Activated T-cell treated with anti-CD3 and anti-CD28 coated beads, Interleukin-2, amount 50 U/mL, for 48 hours (primary cell): ENCODE results near the gene RAB4A.

Source experiments
- DNase-seq, 2 experiments: peaks; one replicate each; pipeline ENCODE4 v3.0.0-alpha.2; 2020

RAB4A gene

GRCh38 chr1:229341774-229342655 lies 71.1 kb downstream of the RAB4A start:
- DNase-seq: peak; percentile 82 to 86

GRCh38 chr1:229342656-229343569 lies 72.0 kb downstream of the RAB4A start, which contains the start of gene CCSAP:
Gene CCSAP, minus strand, starts transcription at chr1:229343047. Its CDS starts 582 bp downstream, at chr1:229342465.
- DNase-seq: peak; percentile 58 to 73

GRCh38 chr1:229344139-229344538 lies 73.2 kb downstream of the RAB4A start:
- DNase-seq: peak in 1 of 2 experiments; percentile 43

- DNase-seq: no peak
These were observed 74.2 kb downstream of the RAB4A start for GRCh38 chr1:229344937-229345684.

DNA sequence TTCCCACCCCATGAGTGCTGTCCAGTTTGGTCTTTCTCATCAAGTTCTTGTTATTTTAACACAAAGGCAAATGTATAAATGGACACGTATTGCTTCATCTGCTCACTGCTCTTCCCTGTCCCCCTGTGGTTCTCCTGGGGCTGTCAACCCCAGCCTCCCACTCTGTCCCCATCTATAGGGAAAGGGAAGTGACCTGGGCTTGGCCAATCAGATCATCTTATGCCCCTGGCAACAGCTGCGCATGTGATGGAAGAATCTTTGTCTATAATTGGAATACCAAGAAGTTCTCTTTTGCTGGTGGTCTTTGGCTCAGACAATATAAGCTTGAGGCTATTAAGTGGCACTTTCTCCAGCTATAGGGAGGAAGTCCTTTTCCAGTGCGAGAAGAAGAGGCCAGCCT lies 76.6 kb downstream of the RAB4A start:
- no peak for DNase-seq

- no peak for DNase-seq
These were observed 78.8 kb downstream of the RAB4A start for GRCh38 chr1:229349463-229350385.

DNA sequence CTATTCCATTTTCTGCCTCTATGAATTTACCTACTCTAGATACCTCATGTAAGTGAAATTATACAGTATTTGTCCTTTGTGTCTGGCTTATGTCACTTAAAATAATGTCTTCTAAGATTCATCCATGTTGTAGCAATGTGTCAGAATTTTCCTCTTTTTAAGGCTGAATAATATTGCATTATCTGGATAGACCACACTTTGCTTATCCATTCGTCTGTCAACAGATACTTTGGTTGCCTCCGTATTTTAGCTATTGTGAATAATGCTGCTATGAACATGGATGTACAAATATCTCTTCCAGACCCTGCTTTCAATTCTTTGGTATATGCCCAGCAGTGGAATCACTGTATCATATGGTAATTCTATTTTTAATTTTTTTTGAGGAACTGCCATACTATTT lies 82.1 kb downstream of the RAB4A start:
- no peak for DNase-seq

DNA sequence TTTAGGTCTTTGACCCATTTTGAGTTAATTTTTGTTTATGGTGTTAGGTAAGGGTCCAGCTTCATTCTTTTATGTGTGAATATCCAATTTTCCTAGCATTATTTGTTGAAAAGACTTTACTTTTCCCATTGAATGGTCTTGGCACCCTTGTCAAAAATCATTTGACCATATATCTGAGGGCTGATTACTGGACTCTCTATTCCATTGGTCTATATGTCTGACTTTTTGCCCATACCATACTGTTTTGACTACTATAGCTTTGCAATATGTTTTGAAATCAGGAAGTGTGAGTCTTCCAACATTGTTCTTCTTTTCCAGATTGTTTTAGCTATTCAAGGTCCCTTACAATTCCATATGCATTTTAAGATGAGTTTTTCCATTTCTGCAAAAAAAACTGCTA lies 83.3 kb downstream of the RAB4A start:
- DNase-seq: no peak
